PC-3 (cell line): Measurements from ENCODE around the gene PLEKHA5. TPM values are rescaled to one million over a fixed set of nuclear protein-coding genes. Genes with fewer than 3 reads are reported as not detected.
"Not testable (repeated sequence)": the region's sequence is repeated elsewhere in the genome, so short reads cannot be mapped to it uniquely, and the experiment has no call there.

Experiments used
- ATAC-seq: fragments of 200-7000 bp; cut with Tn5 transposase; 2 replicates; pipeline ENCODE4 v1.9.1; 2020; ENCODE audit warnings: mild to moderate bottlenecking, moderate library complexity
- BruUV-seq: library from RNA; stranded (reverse); fragments of 400-500 nt; replicated peaks from 2 replicates; lab custom pipeline; 2021; lab: Mats Ljungman, UMichigan
- CTCF ChIA-PET: fragments of 300-600 bp; sonication (Branson Sonifier 250); formaldehyde crosslinking; loops from one replicate; lab custom pipeline; 2022; ENCODE audit warnings: antibody characterized with exemption; lab: Charles Lee
- POLR2A ChIA-PET: fragments of 300-600 bp; sonication (Branson Sonifier 250); formaldehyde crosslinking; loops from one replicate; lab custom pipeline; 2022; ENCODE audit warnings: antibody characterized with exemption; ENCODE audit not compliant: unreplicated experiment; lab: Charles Lee
- DNase-seq: peaks from one replicate; pipeline ENCODE4 v3.0.0-alpha.2; 2015
- H2AFZ ChIP-seq: fragments of 300-600 bp; sonication (generic); 2 replicates; pipeline ENCODE4 v1.6.0; 2016; ENCODE audit warnings: antibody characterized with exemption, low read length
- H3F3A ChIP-seq: fragments of 300-600 bp; sonication (generic); one replicate; pipeline ENCODE4 v1.6.0; 2017; ENCODE audit warnings: antibody characterized with exemption, low read length, control low read depth, mild to moderate bottlenecking; ENCODE audit not compliant: unreplicated experiment
- H3K27ac ChIP-seq: fragments of 300-600 bp; sonication (generic); 2 replicates; pipeline ENCODE4 v1.5.1; 2016; ENCODE audit warnings: mild to moderate bottlenecking, low read length
- H3K27me3 ChIP-seq: fragments of 300-600 bp; sonication (generic); 2 replicates; pipeline ENCODE4 v1.6.1; 2016; ENCODE audit warnings: low read length, mixed read lengths
- H3K36me3 ChIP-seq: fragments of 300-600 bp; sonication (generic); 2 replicates; pipeline ENCODE4 v1.6.1; 2016; ENCODE audit warnings: low read depth, mixed run types, low read length, mixed read lengths
- H3K4me1 ChIP-seq: fragments of 300-600 bp; sonication (generic); 2 replicates; pipeline ENCODE4 v1.5.1; 2016; ENCODE audit warnings: low read length; ENCODE audit not compliant: insufficient read depth
- H3K4me2 ChIP-seq: fragments of 300-600 bp; sonication (generic); 2 replicates; pipeline ENCODE4 v1.6.0; 2016; ENCODE audit warnings: low read length
- H3K4me3 ChIP-seq: fragments of 300-600 bp; sonication (generic); 2 replicates; pipeline ENCODE4 v1.5.1; 2016; ENCODE audit warnings: mild to moderate bottlenecking, low read length, mixed read lengths
- H3K79me2 ChIP-seq: fragments of 300-600 bp; sonication (generic); 2 replicates; pipeline ENCODE4 v1.6.1; 2017; ENCODE audit warnings: low read length, mixed read lengths
- H3K9ac ChIP-seq: fragments of 300-600 bp; sonication (generic); 2 replicates; pipeline ENCODE4 v1.6.0; 2016; ENCODE audit warnings: mild to moderate bottlenecking, low read length
- H3K9me2 ChIP-seq: fragments of 300-600 bp; sonication (generic); replicated peaks from 2 replicates; pipeline ENCODE4 v1.6.1; 2016; ENCODE audit warnings: mixed run types, low read length, mixed read lengths
- H3K9me3 ChIP-seq: fragments of 300-600 bp; sonication (generic); 2 replicates; pipeline ENCODE4 v1.6.1; 2016; ENCODE audit warnings: low read length, mixed read lengths
- H4K20me1 ChIP-seq: fragments of 300-600 bp; sonication (generic); 2 replicates; pipeline ENCODE4 v1.6.1; 2016; ENCODE audit warnings: low read length, mixed read lengths
- CTCF ChIP-seq: fragments of 300-600 bp; sonication (generic); conservative IDR thresholded peaks from 2 replicates; pipeline ENCODE4 v1.5.1; 2017; ENCODE audit warnings: antibody characterized with exemption, low read depth, mild to moderate bottlenecking, low read length
- EZH2 ChIP-seq: fragments of 300-600 bp; sonication (generic); IDR thresholded peaks from one replicate; pipeline ENCODE4 v1.6.1; 2017; ENCODE audit warnings: antibody characterized with exemption, mild to moderate bottlenecking, low read length; ENCODE audit not compliant: unreplicated experiment
- EZH2phosphoT487 ChIP-seq: fragments of 300-600 bp; sonication (generic); IDR thresholded peaks from 2 replicates; pipeline ENCODE4 v1.6.1; 2018; ENCODE audit warnings: mild to moderate bottlenecking, antibody characterized with exemption, low read length, borderline replicate concordance
- intact Hi-C: fragments of 100-400 bp; cut with micrococcal nuclease; formaldehyde crosslinking; loops from 2 replicates; pipeline ENCODE4 v1.9.0; 2023
- total RNA-seq: library from RNA; depleted of rRNA; stranded (reverse); fragments of >200 nt; gene quantifications from 2 replicates; pipeline ENCODE4 v1.2.3, GENCODE V29; 2014

PLEKHA5 gene
- total RNA-seq, 1 experiment from 2014 or later: 16.7 TPM

- Histone ChIP-seq H3K4me2 (no peak overlapping the region), H2AFZ (no peak overlapping the region), H3K9ac (no peak overlapping the region), H3K79me2 (no peaks in the 10 kb centered on the region), H3F3A (no peaks in the 10 kb centered on the region), H3K27me3 (no peaks in the 10 kb centered on the region), H3K9me2 (no peaks in the 10 kb centered on the region), H4K20me1 (no peaks in the 10 kb centered on the region), H3K9me3 (0 out of 2 replicates have a peak, but pooled peaks cover 3% of the 10 kb centered on the region), H3K4me3 (no peak overlapping the region), H3K36me3 (peaks cover 21% of the 10 kb centered on the region), H3K27ac (no peak overlapping the region), H3K4me1 (no peaks in the 10 kb centered on the region)
- ChIA-PET POLR2A (no interaction called here), CTCF (no interaction called here)
- no TSS peak for BruUV-seq
- ATAC-seq (no peak), DNase-seq (no peak)
- intact Hi-C loops: no loop called here
- TF ChIP-seq EZH2: no peak
- TF ChIP-seq EZH2phosphoT487: no peak
Measured at GRCh38 chr12:19338405-19338804, 208.9 kb downstream of the PLEKHA5 start.

- POLR2A ChIA-PET, BruUV-seq, intact Hi-C loops, CTCF ChIA-PET, ATAC-seq, H3K27ac ChIP-seq, H3K9ac ChIP-seq, H3F3A ChIP-seq, H3K4me3 ChIP-seq, H2AFZ ChIP-seq, H3K9me2 ChIP-seq, H3K79me2 ChIP-seq, H3K36me3 ChIP-seq, H3K4me2 ChIP-seq, DNase-seq, H4K20me1 ChIP-seq, H3K9me3 ChIP-seq, H3K4me1 ChIP-seq, H3K27me3 ChIP-seq: not testable (repeated sequence)
Measured at GRCh38 chr12:19350850-19351249, 221.3 kb downstream of the PLEKHA5 start.

GRCh38 chr12:19351346-19351745, 221.8 kb downstream of the PLEKHA5 start:
- no peak overlapping the region for H3K9ac ChIP-seq
- H3K4me2 ChIP-seq: no peak overlapping the region
- no TSS peak for BruUV-seq
- no peaks in the 10 kb centered on the region for H3K79me2 ChIP-seq
- TF ChIP-seq EZH2phosphoT487 (no peak), CTCF (no peak), EZH2 (no peak)
- no peak for DNase-seq
- no peaks in the 10 kb centered on the region for H4K20me1 ChIP-seq
- no peak for ATAC-seq
- no peaks in the 10 kb centered on the region for H3K4me1 ChIP-seq
- H3K27me3 ChIP-seq: no peaks in the 10 kb centered on the region
- H3K4me3 ChIP-seq: no peak overlapping the region
- H3K36me3 ChIP-seq: peaks cover 6% of the 10 kb centered on the region
- H3K27ac ChIP-seq: no peak overlapping the region
- no peak overlapping the region for H2AFZ ChIP-seq
- POLR2A ChIA-PET: no interaction called here
- no peaks in the 10 kb centered on the region for H3K9me3 ChIP-seq
- H3F3A ChIP-seq: no peaks in the 10 kb centered on the region
- intact Hi-C loops: no loop called here
- H3K9me2 ChIP-seq: no peaks in the 10 kb centered on the region
- CTCF ChIA-PET: interaction anchor here (0.7 kb wide), 1 partner anchor 217 kb away, joined by 3 read pairs; no protein-coding TSS in a partner anchor

- H3K4me1 ChIP-seq: peaks cover 6% of the 10 kb centered on the region; the same call in 1 of the 2 replicates
- CTCF ChIA-PET: no interaction called here
- H3K9ac ChIP-seq: peak overlapping the region; percentile 29
- no TSS peak for BruUV-seq
- no peaks in the 10 kb centered on the region for H3F3A ChIP-seq
- no peaks in the 10 kb centered on the region for H3K79me2 ChIP-seq
- H3K4me2 ChIP-seq: no peak overlapping the region
- H3K27me3 ChIP-seq: no peaks in the 10 kb centered on the region
- H4K20me1 ChIP-seq: no peaks in the 10 kb centered on the region
- POLR2A ChIA-PET: no interaction called here
- peak overlapping the region; percentile 74 for H3K27ac ChIP-seq
- ATAC-seq (peak; percentile 99), DNase-seq (peak; percentile 66)
- intact Hi-C loops: no loop called here
- H2AFZ ChIP-seq: no peak overlapping the region
- no peaks in the 10 kb centered on the region for H3K9me3 ChIP-seq
- no peak overlapping the region for H3K4me3 ChIP-seq
- no peaks in the 10 kb centered on the region for H3K36me3 ChIP-seq
- H3K9me2 ChIP-seq: no peaks in the 10 kb centered on the region
- TF ChIP-seq CTCF (no peak), EZH2phosphoT487 (no peak), EZH2 (no peak)
Measured at GRCh38 chr12:19369691-19370148, 240.2 kb downstream of the PLEKHA5 start.
